ENCODE measurements around the gene B4GALNT1.
"Not testable (repeated sequence)": the region's sequence is repeated elsewhere in the genome, so short reads cannot be mapped to it uniquely, and the experiment has no call there.

The B4GALNT1 gene

GRCh38 chr12:57620245-57620935, 12.6 kb downstream of the B4GALNT1 start:
- no peak for DNase-seq

GRCh38 chr12:57619434-57620244, 13.4 kb downstream of the B4GALNT1 start:
- no peak for DNase-seq

- no peak for DNase-seq
Measured at GRCh38 chr12:57618966-57619433, 14.0 kb downstream of the B4GALNT1 start.

GRCh38 chr12:57618431-57618830, 14.6 kb downstream of the B4GALNT1 start:
- DNase-seq: not testable (repeated sequence)

GRCh38 chr12:57617942-57618341, 15.1 kb downstream of the B4GALNT1 start:
- no peak for DNase-seq

GRCh38 chr12:57616383-57617101, 16.5 kb downstream of the B4GALNT1 start:
- no peak for DNase-seq

GRCh38 chr12:57615637-57616036, 17.4 kb downstream of the B4GALNT1 start:
- no peak for DNase-seq

GRCh38 chr12:57614948-57615500, 18.0 kb downstream of the B4GALNT1 start:
- DNase-seq: no peak

GRCh38 chr12:57614178-57614947, 18.6 kb downstream of the B4GALNT1 start:
- DNase-seq: no peak

- no peak for DNase-seq
Measured at GRCh38 chr12:57613427-57614109, 19.4 kb downstream of the B4GALNT1 start.

GRCh38 chr12:57612711-57613426, 20.1 kb downstream of the B4GALNT1 start:
- no peak for DNase-seq

GRCh38 chr12:57611827-57612710, 20.9 kb downstream of the B4GALNT1 start:
- DNase-seq: no peak

GRCh38 chr12:57611108-57611826, 21.7 kb downstream of the B4GALNT1 start, which contains the start of gene ARHGEF25:
Gene ARHGEF25, plus strand, starts transcription at chr12:57611435. Its CDS starts 460 bp downstream, at chr12:57611895.
- no peak for DNase-seq

- no peak for DNase-seq
Measured at GRCh38 chr12:57610554-57611107, 22.4 kb downstream of the B4GALNT1 start.

- DNase-seq: no peak
Measured at GRCh38 chr12:57609781-57610553, 23.0 kb downstream of the B4GALNT1 start.

- no peak for DNase-seq
Measured at GRCh38 chr12:57609101-57609780, 23.8 kb downstream of the B4GALNT1 start.

GRCh38 chr12:57607958-57608663, 24.9 kb downstream of the B4GALNT1 start:
- DNase-seq: no peak

All from NCI-H2081 treated with DMSO at 0.1 percent for 48 hours (cell line).